ENCODE results near the gene UBE2G2.

UBE2G2 gene, protein sequence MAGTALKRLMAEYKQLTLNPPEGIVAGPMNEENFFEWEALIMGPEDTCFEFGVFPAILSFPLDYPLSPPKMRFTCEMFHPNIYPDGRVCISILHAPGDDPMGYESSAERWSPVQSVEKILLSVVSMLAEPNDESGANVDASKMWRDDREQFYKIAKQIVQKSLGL

GRCh38 chr21:44801468-44802395, at the start of gene UBE2G2:
Gene UBE2G2, minus strand, starts transcription at chr21:44801820. Its CDS starts 72 bp downstream, at chr21:44801748.
- peak; percentile 50 to 83 for DNase-seq (ENCODE audit: extremely low read depth in 1 of 2, low read depth in 1 of 2)

DNA sequence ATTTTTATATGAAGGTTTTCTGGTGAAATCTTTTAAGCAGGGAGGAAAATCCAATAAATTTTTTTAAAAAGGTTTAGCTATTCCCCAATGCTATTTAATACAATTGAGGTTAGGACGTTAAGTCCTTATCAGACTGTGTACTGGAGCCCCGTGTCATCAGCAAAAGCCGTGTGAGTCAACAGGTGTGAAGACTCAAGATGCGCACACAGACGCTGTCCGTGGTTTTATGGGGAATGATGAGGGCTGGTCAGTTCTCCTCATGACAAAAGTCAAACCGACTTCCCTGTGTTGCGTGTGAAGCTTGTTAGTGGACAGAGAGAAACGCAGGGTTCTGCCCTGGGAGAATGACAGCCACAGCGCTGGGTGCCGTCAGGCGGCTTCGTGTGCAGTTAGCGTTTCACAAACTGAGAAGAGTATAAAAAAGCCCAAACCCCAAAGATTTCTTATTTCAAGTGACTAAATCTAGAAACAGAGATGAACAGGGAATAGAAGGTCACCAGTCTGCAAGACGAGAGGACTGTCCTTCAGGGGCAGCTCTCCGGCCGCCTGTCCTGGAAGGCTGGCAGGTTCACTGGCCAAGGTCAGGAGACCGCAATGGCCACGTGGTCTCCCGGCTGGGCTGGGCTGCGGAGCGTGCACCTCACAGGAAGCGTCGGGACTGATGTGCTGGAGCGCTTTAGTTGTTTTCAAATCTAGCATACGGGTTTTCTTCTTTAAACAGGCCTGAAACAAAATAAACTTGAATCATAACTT, 49.5 kb upstream of the UBE2G2 start:
- no peak for DNase-seq (ENCODE audit: extremely low read depth in 1 of 2, low read depth in 1 of 2)

DNA sequence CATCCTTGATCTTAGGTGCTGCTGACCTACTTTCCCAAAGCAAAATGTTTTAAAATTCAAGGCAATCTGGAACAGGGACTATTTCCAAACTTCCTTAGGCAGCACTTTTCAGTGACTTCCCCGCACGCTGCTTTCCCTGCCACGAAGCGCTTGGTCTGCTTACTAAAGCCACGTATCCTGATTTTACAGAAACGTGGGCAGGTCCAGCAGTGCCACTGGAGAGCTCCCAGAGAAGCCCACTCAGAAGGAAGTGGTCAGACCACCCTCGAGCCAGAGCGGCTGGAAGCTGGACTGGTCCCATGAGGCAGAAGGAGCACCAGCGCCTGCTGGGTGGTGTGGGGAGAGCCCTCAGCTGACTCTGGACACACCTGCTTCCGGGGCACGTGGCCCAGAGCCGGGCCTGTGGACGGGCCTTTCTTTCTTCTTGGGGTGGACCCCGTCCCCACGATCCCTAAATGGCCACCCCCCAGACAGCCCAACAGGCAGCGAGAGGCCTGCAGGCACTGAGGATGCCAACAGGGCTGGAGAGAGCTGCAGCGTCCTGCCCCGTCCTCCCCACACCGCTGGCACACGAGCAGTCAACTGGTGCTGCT, 48.7 kb upstream of the UBE2G2 start:
- no peak for DNase-seq (ENCODE audit: extremely low read depth in 1 of 2, low read depth in 1 of 2)

DNA sequence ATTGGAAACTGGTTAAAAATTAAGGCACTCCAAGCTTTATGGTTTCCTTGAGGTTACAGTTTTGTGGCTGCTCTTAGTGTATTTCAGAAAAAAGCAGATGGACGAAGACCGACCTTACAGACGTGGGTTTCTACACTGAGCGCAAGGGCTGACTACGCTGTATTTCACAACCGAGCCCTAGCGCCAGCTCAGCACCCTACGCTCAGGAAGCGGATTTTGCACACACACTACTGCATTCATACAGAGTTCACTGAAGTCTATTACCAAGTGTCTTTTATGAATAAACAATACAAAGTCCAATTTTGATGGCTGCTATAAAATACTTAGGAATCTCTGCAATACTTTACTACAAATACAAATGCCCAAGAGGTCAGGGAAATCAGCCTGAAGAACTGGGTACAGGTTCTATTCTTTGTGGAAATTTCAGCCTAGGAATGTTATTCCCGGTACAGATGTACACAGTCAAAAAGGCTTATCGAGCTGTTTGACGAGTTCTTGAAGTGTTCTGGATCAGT, 48.1 kb upstream of the UBE2G2 start:
- no peak for DNase-seq (ENCODE audit: extremely low read depth in 1 of 2, low read depth in 1 of 2)

DNA sequence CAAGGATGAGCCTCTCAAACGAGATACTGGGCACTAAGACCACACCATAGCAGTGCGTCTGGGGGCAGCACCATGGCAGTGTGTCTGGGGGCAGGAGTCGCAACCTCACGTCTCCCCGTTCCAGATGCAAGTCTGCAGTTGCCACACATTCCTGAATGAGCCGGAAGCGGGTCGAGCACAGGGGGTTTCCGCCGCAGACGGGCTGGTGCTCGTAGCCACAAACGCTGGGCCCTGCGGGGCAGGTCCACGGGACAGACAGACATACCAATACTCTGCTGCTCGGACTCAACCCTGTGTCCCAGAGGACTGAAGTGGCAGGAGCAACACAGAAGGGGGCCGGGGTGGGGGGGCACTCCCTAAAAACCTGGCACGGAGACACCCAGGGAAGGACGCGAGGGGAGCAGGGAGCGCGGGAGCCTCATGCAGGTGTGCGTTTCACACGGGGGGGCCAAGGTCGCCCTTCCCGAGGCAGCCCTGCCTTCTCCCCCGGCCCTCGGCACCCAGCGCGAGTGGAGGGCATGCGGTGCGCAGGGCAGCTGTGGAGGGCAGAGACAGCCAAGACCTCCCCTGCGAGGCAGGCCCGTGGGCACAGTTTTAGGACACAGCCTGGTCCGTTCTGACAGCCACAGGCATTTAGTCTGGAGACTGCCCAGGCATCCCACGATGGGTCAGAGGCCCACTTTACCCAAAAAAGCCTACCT, 47.4 kb upstream of the UBE2G2 start:
- DNase-seq (ENCODE audit: extremely low read depth in 1 of 2, low read depth in 1 of 2): no peak

- DNase-seq (ENCODE audit: extremely low read depth in 1 of 2, low read depth in 1 of 2): no peak
These were observed 45.8 kb upstream of the UBE2G2 start for GRCh38 chr21:44847261-44848056.

- DNase-seq (ENCODE audit: extremely low read depth in 1 of 2, low read depth in 1 of 2): no peak
These were observed 45.1 kb upstream of the UBE2G2 start for GRCh38 chr21:44846485-44847260.

DNA sequence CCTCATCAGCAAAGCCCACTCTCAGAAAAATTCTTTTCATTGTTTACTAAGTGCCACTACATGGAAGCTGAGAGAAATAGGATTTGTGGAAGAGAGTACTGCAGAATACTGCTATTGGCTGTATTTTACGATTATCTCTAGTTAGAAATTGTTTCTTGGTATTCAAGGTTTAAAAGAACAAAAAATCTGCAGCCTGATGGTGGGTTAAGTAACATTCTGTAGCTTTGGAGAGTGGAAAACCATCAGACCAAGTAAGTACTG, 44.5 kb upstream of the UBE2G2 start:
- DNase-seq (ENCODE audit: extremely low read depth in 1 of 2, low read depth in 1 of 2): no peak

GRCh38 chr21:44845418-44846223, 44.0 kb upstream of the UBE2G2 start:
- peak in 1 of 2 donors; percentile 22 for DNase-seq (ENCODE audit: extremely low read depth in 1 of 2, low read depth in 1 of 2)

GRCh38 chr21:44844256-44844655, 42.6 kb upstream of the UBE2G2 start:
- no peak for DNase-seq (ENCODE audit: extremely low read depth in 1 of 2, low read depth in 1 of 2)

DNA sequence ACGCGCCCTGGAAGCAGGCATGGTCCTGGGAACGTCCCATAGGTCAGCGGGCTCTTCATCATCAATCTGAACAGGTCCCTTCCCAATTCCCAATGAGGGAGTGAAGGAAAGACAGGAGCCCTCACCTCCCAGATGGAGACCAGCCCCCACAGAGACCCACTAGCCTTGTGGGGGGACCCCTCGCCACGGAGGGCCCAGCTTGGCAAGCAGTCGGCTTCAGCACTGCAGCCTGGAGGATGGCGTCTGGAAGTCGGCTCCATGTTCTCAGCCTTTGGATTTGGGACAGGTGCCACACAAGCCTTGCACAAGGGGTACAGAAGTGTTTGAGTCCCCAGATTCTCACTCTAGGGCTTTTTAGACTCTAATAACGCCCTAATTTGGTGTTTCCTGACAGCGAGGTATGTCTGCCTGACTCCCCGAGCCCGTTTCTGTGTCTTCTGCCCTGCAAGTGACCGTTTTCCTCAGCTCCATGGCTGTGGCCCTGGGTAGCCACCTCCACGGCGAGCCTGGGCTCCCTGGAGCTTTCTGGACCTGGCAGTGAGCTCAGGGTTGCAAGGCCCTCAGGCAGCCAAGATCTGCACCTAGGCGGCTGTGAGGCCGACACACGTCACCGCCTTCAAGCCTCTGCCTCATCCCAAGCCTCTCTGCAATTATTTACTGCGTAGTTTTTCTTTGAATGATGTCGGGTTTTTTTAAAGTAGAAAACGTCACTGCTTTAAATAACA, 41.3 kb upstream of the UBE2G2 start:
- no peak for DNase-seq (ENCODE audit: extremely low read depth in 1 of 2, low read depth in 1 of 2)

DNA sequence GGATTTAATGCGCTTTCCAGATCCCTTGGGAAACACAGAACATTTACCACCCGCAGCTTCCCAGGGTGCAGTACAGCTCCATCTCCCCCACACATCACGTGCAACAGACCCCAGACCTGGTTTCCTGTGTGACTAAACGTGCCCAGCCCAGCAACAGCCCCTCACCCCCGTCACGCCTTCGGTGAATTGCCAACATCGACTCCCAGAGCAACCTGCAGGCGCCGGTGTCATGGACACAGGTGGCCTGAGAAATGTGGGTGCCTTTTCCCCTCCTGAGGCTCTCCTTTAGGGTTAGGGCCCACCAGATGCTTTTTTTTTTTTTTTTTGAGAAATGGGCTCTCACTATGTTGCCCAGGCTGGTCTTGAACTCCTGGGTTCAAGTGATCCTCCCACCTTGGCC, 40.5 kb upstream of the UBE2G2 start:
- DNase-seq (ENCODE audit: extremely low read depth in 1 of 2, low read depth in 1 of 2): no peak

DNA sequence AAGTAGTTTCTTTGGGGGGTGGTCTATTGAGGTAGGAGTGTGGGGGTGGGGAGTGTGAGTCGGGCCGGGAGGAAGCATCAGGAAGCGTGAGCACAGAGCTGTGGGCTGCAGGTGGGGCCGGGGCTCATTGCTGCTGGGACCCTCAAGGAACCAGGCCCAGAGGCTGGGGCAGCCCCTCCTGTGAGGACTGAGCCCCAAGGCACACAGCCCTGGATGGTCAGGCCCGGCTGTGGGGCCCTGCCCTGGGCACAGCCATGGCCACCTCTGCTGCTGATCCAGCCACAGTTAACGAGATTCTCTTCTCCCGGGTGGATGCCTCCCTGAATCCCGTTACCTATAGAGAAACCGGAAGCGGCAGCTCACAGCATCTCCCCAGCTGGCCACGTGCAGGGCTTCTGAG, 39.2 kb upstream of the UBE2G2 start:
- no peak for DNase-seq (ENCODE audit: extremely low read depth in 1 of 2, low read depth in 1 of 2)

- DNase-seq (ENCODE audit: extremely low read depth in 1 of 2, low read depth in 1 of 2): no peak
These were observed 37.3 kb upstream of the UBE2G2 start for GRCh38 chr21:44838951-44839350.

GRCh38 chr21:44838039-44838895, 36.6 kb upstream of the UBE2G2 start:
- DNase-seq (ENCODE audit: extremely low read depth in 1 of 2, low read depth in 1 of 2): no peak

- no peak for DNase-seq (ENCODE audit: extremely low read depth in 1 of 2, low read depth in 1 of 2)
These were observed 35.9 kb upstream of the UBE2G2 start for GRCh38 chr21:44837537-44837936.

Data from activated CD8-positive, alpha-beta memory T cell treated with anti-CD3 and anti-CD28 coated beads for 1 hour (primary cell).